Epidermal melanocyte (primary cell): Measurements from ENCODE around the gene MTCL1.

Source experiments
- DNase-seq: peaks from one replicate; pipeline ENCODE4 v3.0.0; 2011; ENCODE audit warnings: low spot score; ENCODE audit not compliant: insufficient read length

The MTCL1 gene

GRCh38 chr18:8807488-8807805 lies 102.1 kb downstream of the MTCL1 start:
- no peak for DNase-seq

- no peak for DNase-seq
Observed at GRCh38 chr18:8808001-8808400, 102.6 kb downstream of the MTCL1 start.

GRCh38 chr18:8809514-8809913 lies 104.2 kb downstream of the MTCL1 start:
- DNase-seq = no peak

GRCh38 chr18:8810157-8810556 lies 104.8 kb downstream of the MTCL1 start:
- DNase-seq = no peak

- DNase-seq = no peak
Observed at GRCh38 chr18:8811115-8811514, 105.8 kb downstream of the MTCL1 start.

- no peak for DNase-seq
Observed at GRCh38 chr18:8812631-8813030, 107.3 kb downstream of the MTCL1 start.

- DNase-seq = no peak
Observed at GRCh38 chr18:8813611-8814010, 108.3 kb downstream of the MTCL1 start.

- no peak for DNase-seq
Observed at GRCh38 chr18:8814206-8814605, 108.8 kb downstream of the MTCL1 start.

- DNase-seq = no peak
Observed at GRCh38 chr18:8816220-8816619, 110.9 kb downstream of the MTCL1 start.

- DNase-seq = no peak
Observed at GRCh38 chr18:8816816-8817215, 111.5 kb downstream of the MTCL1 start.

GRCh38 chr18:8818982-8819381 lies 113.6 kb downstream of the MTCL1 start:
- no peak for DNase-seq

- no peak for DNase-seq
Observed at GRCh38 chr18:8820396-8821082, 115.2 kb downstream of the MTCL1 start.

GRCh38 chr18:8821083-8821465 lies 115.7 kb downstream of the MTCL1 start:
- no peak for DNase-seq

- no peak for DNase-seq
Observed at GRCh38 chr18:8821531-8821930, 116.2 kb downstream of the MTCL1 start.

- no peak for DNase-seq
Observed at GRCh38 chr18:8822643-8823042, 117.3 kb downstream of the MTCL1 start.

GRCh38 chr18:8823530-8823929 lies 118.2 kb downstream of the MTCL1 start:
- DNase-seq = no peak

GRCh38 chr18:8824846-8825245 lies 119.5 kb downstream of the MTCL1 start:
- DNase-seq = no peak

GRCh38 chr18:8825273-8825672 lies 119.9 kb downstream of the MTCL1 start:
- DNase-seq = no peak

GRCh38 chr18:8825729-8826375 lies 120.5 kb downstream of the MTCL1 start:
- DNase-seq = no peak

GRCh38 chr18:8826514-8826913 lies 121.2 kb downstream of the MTCL1 start:
- no peak for DNase-seq

- no peak for DNase-seq
Observed at GRCh38 chr18:8826971-8827370, 121.6 kb downstream of the MTCL1 start.

GRCh38 chr18:8828300-8828699 lies 122.9 kb downstream of the MTCL1 start:
- DNase-seq = no peak

GRCh38 chr18:8828798-8829197 lies 123.4 kb downstream of the MTCL1 start:
- no peak for DNase-seq
